NCI-H1417 treated with DMSO at 0.1 percent for 48 hours (cell line): ENCODE data around the gene ALKBH6.
"Not testable (repeated sequence)": the region's sequence is repeated elsewhere in the genome, so short reads cannot be mapped to it uniquely, and the experiment has no call there.

Experiments
- DNase-seq: peaks from one replicate; lab custom pipeline; 2025; lab: John Stamatoyannopoulos, UW

The ALKBH6 gene

GRCh38 chr19:35992907-35993765, 20.9 kb downstream of the ALKBH6 start:
- DNase-seq, result no peak

GRCh38 chr19:35991731-35992450, 22.1 kb downstream of the ALKBH6 start:
- no peak for DNase-seq

DNA sequence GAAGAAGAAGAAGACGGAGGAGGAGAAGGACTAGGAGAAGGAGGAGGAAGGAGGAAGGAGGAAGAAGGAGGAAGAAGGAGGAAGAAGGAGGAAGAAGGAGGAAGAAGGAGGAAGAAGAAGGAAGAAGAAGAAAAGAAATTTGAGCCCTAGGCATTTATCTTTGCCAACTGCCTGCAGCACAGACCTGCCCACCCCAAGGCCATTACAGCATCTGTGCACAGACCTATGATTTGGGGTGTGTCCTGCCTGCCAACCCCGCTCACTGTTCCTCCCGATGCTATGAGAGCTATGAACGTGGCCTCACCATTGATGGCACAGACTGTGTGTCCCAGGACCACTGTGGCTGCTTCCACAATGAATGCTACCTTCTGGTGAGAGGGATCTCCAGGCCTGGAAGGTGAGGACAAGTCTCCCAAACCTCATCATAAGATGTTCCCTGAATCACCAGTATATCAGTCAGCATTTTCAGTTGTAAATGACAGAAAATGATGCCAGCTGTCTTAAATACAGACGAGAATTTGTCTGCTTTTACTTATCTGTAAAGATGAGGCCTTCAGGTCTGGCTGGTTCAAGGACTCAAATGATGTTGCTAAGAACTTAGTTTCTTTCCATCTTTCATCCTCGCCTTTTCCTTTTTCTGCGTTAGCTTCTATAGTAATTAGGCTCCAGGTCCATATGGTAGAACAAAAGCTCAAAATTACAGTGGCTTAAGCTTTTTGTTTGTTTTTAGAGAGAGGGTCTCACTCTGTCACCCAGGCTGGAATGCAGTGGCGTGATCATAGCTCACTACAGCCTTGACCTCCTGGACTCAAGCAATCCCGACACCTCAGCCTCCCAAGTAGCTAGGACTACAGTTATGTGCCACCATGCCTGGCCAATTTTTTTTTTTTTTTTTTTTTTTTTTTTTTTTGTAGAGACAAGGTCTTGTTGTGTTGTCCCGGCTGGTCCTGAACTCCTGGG, 23.0 kb downstream of the ALKBH6 start:
- no peak for DNase-seq

DNA sequence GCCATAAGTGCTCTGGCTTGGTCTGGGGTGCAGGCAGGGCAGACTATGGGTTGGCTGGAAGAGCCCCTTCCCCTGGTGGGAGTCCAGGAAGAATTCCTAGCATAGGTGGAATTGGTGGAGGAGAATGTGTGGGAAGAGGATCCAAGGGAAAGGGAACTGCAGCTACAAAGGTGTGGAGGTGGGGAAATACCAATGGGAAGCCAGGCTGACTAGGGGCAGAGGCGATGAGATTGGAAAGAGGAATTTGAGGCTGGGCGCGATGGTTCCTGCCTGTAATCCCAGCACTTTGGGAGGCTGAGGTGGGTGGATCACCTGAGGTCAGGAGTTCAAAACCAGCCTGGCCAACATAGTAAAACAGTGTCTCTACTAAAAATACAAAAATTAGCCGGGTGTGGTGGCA, 23.9 kb downstream of the ALKBH6 start:
- no peak for DNase-seq

- DNase-seq, result no peak
Observed at GRCh38 chr19:35988824-35989223, 25.2 kb downstream of the ALKBH6 start.

- no peak for DNase-seq
Observed at GRCh38 chr19:35987571-35987896, 26.5 kb downstream of the ALKBH6 start.

DNA sequence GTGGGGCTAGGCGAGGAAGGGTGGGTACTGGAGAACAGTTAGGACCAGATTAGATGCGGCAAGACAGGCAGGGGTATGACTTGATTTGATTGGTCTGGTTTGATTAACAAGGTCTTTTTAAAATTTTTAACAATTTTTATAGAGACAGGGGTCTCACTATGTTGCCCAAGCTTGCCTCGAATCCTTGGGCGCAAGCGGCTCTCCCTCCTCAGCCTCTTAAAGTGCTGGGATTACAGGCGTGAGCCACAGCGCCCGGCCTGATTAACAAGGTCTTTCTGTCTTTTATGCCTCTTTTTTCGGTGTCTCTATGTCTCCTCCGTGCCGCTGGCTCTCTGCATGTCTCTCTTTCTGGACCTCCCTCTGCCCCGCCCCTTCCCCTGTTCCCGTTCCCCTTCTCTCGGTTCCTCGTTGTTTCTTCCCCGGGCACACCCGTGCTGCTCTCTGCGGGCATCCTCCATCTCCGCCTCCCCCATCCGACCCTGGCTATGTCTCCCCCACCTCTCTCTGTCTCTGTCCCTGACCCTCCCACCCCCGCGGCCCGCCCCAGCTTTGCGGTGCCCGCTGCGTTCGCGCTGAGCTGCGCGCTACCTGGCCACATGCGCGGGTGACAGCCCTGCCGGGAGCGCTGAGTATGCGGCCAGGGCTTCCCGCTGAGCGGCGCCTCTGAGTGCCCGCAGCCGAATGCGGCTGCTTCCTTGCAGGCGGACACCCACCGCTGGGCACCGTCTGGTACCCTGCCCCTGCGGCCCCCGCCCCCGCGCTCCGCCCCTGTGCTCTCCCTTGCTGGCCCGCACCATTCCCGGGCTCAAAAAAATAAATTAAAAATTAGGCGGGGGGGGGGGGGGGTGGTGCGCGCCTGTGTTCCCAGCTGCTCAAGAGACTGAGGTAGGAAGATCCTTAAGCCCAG, 27.1 kb downstream of the ALKBH6 start:
- DNase-seq, result no peak

DNA sequence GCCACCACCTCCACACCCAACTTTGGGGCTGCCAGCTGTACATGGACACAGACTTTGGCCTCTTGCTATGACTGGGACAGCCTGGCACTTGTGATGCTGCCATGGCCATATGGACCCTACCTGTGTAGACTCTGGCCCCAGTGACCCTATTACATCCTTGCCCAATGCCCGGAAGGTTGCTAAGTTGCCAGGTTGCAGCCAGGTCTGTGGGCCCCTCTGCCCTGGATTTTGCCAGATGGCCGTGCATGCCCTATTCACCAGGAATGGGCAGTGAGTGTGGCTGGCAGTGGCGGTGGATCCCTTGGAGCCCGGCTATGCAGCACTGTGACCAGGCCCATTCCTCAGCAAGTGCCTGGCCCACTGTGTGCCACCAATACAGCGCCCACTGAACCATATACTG, 27.9 kb downstream of the ALKBH6 start:
- no peak for DNase-seq

DNA sequence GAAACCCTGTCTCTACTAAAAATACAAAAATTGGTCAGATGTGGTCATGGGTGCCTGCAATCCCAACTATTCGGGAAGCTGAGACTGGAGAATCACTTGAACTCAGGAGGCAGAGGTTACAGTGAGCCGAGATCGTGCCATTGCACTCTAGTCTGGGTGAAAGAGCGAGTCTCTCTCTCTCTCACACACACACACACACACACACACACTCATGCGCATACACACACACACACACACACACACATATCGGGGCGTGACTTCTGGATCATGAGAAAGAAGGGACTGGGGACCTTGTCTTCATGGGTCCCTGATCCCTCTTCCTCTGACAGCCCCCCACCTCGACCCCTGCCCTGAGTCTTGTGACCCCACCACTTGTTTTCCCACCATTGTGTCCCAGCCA, 30.8 kb downstream of the ALKBH6 start:
- no peak for DNase-seq

DNA sequence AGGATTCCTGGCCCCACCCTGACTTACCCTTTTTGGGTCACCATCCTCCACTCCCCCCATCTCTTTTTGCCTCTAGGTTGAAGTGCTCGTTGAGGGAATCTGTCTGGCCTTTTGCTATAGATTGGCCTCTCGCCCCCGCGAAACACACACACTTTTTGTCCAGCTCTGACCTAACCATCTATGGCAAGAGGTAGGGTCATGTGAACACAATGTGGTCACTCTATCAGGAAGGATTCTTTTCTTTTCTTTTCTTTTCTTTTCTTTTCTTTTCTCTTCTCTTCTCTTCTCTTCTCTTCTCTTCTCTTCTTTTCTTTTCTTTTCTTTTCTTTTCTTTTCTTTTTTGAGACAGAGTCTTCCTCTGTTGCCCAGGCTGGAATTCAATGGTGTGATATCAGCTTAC, 33.0 kb downstream of the ALKBH6 start:
- not testable (repeated sequence) for DNase-seq

- no peak for DNase-seq
Observed at GRCh38 chr19:35978832-35979365, 35.1 kb downstream of the ALKBH6 start.

DNA sequence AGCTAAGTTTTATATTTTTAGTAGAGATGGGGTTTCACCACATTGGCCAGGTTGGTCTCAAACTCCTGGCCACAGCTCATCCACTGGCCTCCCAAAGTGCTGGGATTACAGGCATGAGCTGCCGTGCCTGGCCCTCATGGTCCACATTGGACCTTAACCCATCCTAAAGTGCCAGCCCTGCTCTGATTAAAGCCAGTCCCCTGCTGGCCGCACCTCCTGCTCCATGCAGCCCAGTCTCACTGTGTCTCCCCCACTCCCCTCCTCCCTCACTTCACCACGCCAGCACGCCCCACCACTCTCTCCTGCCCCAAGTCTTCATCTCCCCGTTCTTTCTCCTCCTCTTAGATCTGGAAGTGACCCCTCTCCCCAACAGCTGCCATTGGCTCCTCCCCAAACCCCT, 35.7 kb downstream of the ALKBH6 start:
- no peak for DNase-seq

DNA sequence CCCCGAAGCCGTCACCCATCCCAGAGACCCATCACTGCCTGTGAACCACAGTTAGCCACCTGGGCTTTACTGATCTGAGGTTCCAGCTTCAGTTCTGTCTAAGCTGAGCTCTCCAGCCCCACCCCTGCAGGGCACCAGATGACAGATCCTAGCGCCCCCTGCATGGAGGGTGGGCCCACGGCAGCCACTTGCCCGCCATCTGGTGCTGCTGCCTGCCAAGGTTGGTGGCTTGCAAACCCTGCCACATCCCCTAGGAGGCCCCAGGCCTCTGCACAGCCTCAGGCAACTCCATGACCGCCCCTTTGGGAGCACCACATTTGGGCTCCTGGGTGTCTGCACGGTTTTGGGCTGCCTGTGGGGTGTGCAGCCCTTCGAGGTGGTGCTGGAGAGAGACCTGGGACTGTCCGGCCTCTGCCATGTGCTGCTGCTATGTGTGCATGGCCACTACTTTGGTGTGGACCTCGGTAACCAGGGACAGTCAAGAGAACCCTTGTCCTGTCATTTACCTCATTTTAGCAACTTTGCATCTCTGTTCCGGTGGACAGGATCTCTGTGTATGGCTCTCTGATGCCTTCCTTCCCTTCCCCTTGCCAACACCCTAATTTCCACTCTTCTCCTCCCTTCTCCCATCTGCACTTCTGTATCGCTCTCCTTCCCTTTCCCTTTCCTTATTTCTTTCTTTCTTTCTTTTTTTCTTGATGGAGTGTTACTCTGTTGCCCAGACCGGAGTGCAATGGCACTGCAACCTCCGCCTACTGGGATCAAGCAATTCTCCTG, 36.4 kb downstream of the ALKBH6 start:
- no peak for DNase-seq

GRCh38 chr19:35975608-35976214, 38.3 kb downstream of the ALKBH6 start:
- DNase-seq, result no peak

GRCh38 chr19:35973487-35973886, 40.5 kb downstream of the ALKBH6 start:
- no peak for DNase-seq

DNA sequence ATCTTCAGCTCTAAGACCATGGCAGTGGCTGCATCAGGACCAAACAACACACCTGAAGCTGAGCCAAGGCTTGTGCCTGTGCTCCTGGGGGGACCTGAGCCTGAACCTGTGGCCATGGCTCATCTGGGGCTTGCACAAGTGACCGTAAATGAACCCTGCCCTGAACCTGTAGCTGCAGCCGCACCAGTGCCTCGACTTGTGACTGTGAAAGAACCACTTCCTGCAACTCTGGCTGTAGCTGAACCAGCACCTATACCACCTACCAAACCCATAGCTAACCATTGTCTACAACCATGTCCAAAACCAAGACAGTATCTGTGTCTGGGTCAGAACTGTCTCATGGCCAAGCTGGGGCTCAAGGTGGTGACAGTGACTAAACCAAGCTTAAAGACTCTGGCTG, 47.2 kb downstream of the ALKBH6 start:
- no peak for DNase-seq

DNA sequence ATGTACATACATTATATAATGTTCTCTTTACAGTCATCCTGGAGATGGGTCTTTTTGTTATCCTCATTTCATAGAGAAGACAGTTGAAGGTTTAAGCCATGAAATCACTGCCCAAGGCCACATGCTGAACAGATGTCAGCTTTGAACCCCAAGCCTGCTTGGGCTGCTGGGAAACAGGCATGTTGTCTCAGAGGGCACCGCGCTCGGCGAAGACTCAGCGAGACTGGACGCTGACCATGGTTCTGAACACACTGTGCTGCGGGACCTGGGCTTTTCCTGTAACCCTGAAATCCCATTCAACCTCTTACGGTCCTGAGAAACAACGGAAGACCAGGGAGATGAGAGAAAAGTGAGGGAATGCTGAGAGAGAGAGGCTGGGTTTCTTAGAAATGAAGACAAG, 50.5 kb downstream of the ALKBH6 start:
- DNase-seq, result no peak

- DNase-seq, result no peak
Observed at GRCh38 chr19:35960432-35960972, 53.5 kb downstream of the ALKBH6 start.

GRCh38 chr19:35959968-35960320, 54.1 kb downstream of the ALKBH6 start:
- no peak for DNase-seq
